RWPE2 (cell line): ENCODE data around the gene ANGPTL4.
A peak's percentile ranks its signal among the peaks of the same experiment; 100 is the strongest.
"Not testable (repeated sequence)": the region's sequence is repeated elsewhere in the genome, so short reads cannot be mapped to it uniquely, and the experiment has no call there.

ENCODE experiments used
- ATAC-seq: fragments of 200-7000 bp; cut with Tn5 transposase; 3 replicates; pipeline ENCODE4 v1.9.1; 2021; ENCODE audit warnings: low read depth
- DNase-seq: peaks from one replicate; pipeline ENCODE4 v3.0.0-alpha.2; 2020; ENCODE audit warnings: low spot score
- H3K27ac ChIP-seq: fragments of 450-650 bp; 2 replicates; pipeline ENCODE4 v1.5.1; 2017; ENCODE audit warnings: mild to moderate bottlenecking; ENCODE audit not compliant: poor library complexity, severe bottlenecking
- H3K27me3 ChIP-seq: fragments of 250-450 bp; sonication (Bioruptor Pico); 2 replicates; pipeline ENCODE4 v1.5.1; 2021; ENCODE audit warnings: mild to moderate bottlenecking, moderate library complexity; ENCODE audit not compliant: insufficient read depth, poor library complexity, severe bottlenecking
- H3K36me3 ChIP-seq: fragments of 250-450 bp; sonication (Bioruptor Pico); 2 replicates; pipeline ENCODE4 v1.5.1; 2020; ENCODE audit warnings: low read depth, mild to moderate bottlenecking, moderate library complexity
- H3K4me1 ChIP-seq: fragments of 250-450 bp; sonication (Bioruptor Pico); 2 replicates; pipeline ENCODE4 v1.5.1; 2021; ENCODE audit warnings: mild to moderate bottlenecking, moderate library complexity; ENCODE audit not compliant: insufficient read depth, poor library complexity, severe bottlenecking
- H3K4me3 ChIP-seq: fragments of 250-450 bp; sonication (Bioruptor Pico); 2 replicates; pipeline ENCODE4 v1.5.1; 2021; ENCODE audit warnings: mild to moderate bottlenecking, moderate library complexity; ENCODE audit not compliant: severe bottlenecking
- H3K9me3 ChIP-seq: fragments of 250-450 bp; sonication (Bioruptor Pico); 2 replicates; pipeline ENCODE4 v1.5.1; 2021; ENCODE audit warnings: mild to moderate bottlenecking, moderate library complexity; ENCODE audit not compliant: severe bottlenecking
- CTCF ChIP-seq: fragments of 450-650 bp; IDR thresholded peaks from one replicate; pipeline ENCODE4 v1.5.1; 2017; ENCODE audit warnings: mild to moderate bottlenecking, moderate library complexity; ENCODE audit not compliant: poor library complexity, severe bottlenecking

Gene ANGPTL4

GRCh38 chr19:8404391-8405151, 40.6 kb downstream of the ANGPTL4 start:
- no peaks in the 10 kb centered on the region for H3K27me3 ChIP-seq
- ATAC-seq (no peak), DNase-seq (no peak)
- H3K27ac ChIP-seq: no peak overlapping the region
- no peaks in the 10 kb centered on the region for H3K4me1 ChIP-seq
- H3K4me3 ChIP-seq: no peak overlapping the region
- peaks cover 17% of the 10 kb centered on the region for H3K36me3 ChIP-seq
- no peaks in the 10 kb centered on the region for H3K9me3 ChIP-seq
- TF ChIP-seq CTCF: no peak

- H3K9me3 ChIP-seq, ATAC-seq, DNase-seq, H3K27ac ChIP-seq, H3K27me3 ChIP-seq, H3K4me3 ChIP-seq, H3K36me3 ChIP-seq, H3K4me1 ChIP-seq: not testable (repeated sequence)
These were observed 46.8 kb downstream of the ANGPTL4 start for GRCh38 chr19:8410718-8411117.

GRCh38 chr19:8412783-8413628, 49.1 kb downstream of the ANGPTL4 start, which contains the start of gene MARCHF2:
MARCHF2 (plus strand) TSS chr19:8413305; CDS start chr19:8421841, 8,536 bp downstream.
- Histone ChIP-seq H3K36me3 (no peaks in the 10 kb centered on the region), H3K27ac (no peak within 1 kb of the TSS), H3K27me3 (no peaks in the 10 kb centered on the region), H3K4me3 (peak within 1 kb of the TSS; percentile 70), H3K4me1 (no peaks in the 10 kb centered on the region), H3K9me3 (no peaks in the 10 kb centered on the region)
- peak; percentile 87 for TF ChIP-seq CTCF
- ATAC-seq (peak; percentile 99), DNase-seq (peak; percentile 93)

GRCh38 chr19:8413629-8413995, 49.7 kb downstream of the ANGPTL4 start:
- H3K4me1 ChIP-seq: no peaks in the 10 kb centered on the region
- H3K9me3 ChIP-seq: no peaks in the 10 kb centered on the region
- H3K27me3 ChIP-seq: no peaks in the 10 kb centered on the region
- no peak for ATAC-seq
- H3K36me3 ChIP-seq: no peaks in the 10 kb centered on the region
- no peak for DNase-seq
- no peak overlapping the region for H3K27ac ChIP-seq
- H3K4me3 ChIP-seq: peak overlapping the region; percentile 70
- no peak for TF ChIP-seq CTCF

- DNase-seq: no peak
- Histone ChIP-seq H3K9me3 (no peaks in the 10 kb centered on the region), H3K27me3 (no peaks in the 10 kb centered on the region), H3K36me3 (no peaks in the 10 kb centered on the region), H3K4me3 (no peak overlapping the region), H3K27ac (no peak overlapping the region), H3K4me1 (no peaks in the 10 kb centered on the region)
- ATAC-seq: no peak
- no peak for TF ChIP-seq CTCF
These were observed 52.8 kb downstream of the ANGPTL4 start for GRCh38 chr19:8416796-8417195.
